ENCODE results near the gene EID2. TPM values are rescaled to one million over a fixed set of nuclear protein-coding genes. Genes with fewer than 3 reads are reported as not detected.

Gene EID2
- total RNA-seq, 4 donors from 2014 or later: 7.5 to 10.0 (median 8.1) TPM

DNA sequence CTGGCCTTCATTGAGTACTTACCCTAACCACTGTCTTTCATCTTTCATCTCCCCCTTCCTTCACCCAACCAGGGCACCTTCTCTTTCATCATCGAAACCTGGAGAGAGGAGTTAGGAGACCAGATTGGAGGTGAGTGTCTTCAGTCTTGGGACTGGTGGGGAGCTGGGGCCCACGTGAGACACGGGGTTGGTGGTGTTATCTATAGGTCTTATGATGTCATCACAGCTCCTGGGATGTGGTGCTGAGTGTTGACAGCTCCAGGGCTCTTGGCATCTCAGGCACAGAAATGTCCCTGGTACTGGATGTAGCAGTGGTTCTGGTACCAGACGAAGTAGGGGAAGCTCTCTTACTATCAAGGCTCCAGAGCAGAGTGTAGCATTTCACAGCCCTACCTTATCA lies 39.4 kb downstream of the EID2 start:
- peaks cover 95% of the 10 kb centered on the region for H3K27me3 ChIP-seq
- intact Hi-C loops (cut with DNase I; ENCODE audit: low total_unique reads): no loop called here

DNA sequence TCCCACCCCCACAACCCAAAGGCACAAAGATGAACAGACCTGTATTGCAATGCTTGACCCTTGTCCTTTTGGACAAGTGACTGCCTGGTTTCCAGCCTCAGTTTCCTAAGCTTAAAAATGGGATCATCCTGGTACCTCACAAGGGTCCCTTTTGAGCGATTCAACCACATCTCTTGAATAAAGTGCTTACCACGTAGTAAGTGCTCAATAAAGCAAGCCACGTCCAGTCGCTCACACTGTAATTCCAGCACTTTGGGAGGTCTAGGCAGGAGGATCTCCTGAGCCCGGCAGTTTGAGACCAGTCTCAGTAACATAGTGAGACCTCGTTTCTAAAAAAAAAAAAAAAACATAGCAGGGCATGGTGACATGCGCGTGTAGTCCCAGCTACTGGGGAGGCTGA lies 40.0 kb downstream of the EID2 start:
- H3K36me3 ChIP-seq: no peaks in the 10 kb centered on the region
- H3K27me3 ChIP-seq: peaks cover 89% of the 10 kb centered on the region
- H3K4me3 ChIP-seq: no peak overlapping the region
- 76 to 88% methylated on average over 6 to 8 of the region's 8 CpGs for WGBS, 2 donors (ENCODE audit: low coverage in 1 of 2)
- TF ChIP-seq EP300 (IDR thresholded peaks at IDR 0.05; ENCODE audit: low read depth): no peak
- no peak for TF ChIP-seq POLR2A (IDR thresholded peaks at IDR 0.05)
- TF ChIP-seq POLR2AphosphoS5 (IDR thresholded peaks at IDR 0.05): no peak
- TF ChIP-seq, protein P1, sequence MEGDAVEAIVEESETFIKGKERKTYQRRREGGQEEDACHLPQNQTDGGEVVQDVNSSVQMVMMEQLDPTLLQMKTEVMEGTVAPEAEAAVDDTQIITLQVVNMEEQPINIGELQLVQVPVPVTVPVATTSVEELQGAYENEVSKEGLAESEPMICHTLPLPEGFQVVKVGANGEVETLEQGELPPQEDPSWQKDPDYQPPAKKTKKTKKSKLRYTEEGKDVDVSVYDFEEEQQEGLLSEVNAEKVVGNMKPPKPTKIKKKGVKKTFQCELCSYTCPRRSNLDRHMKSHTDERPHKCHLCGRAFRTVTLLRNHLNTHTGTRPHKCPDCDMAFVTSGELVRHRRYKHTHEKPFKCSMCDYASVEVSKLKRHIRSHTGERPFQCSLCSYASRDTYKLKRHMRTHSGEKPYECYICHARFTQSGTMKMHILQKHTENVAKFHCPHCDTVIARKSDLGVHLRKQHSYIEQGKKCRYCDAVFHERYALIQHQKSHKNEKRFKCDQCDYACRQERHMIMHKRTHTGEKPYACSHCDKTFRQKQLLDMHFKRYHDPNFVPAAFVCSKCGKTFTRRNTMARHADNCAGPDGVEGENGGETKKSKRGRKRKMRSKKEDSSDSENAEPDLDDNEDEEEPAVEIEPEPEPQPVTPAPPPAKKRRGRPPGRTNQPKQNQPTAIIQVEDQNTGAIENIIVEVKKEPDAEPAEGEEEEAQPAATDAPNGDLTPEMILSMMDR (IDR thresholded peaks at IDR 0.05): no peak
- intact Hi-C loops (cut with DNase I; ENCODE audit: low total_unique reads): no loop called here
- peaks cover 15 to 25% (median 22%) of the 10 kb centered on the region in 4 donors for H3K4me1 ChIP-seq
- no peak for DNase-seq
- no peaks in the 10 kb centered on the region for H3K9me3 ChIP-seq
- in situ Hi-C loops (cut with MboI; ENCODE audit: low pct_ligation_motif_present in 1 of 4, low pct_unique_long_range_greater_than_20kb in 1 of 4, low sequenced_read_pairs in 3 of 4): no loop called here
- H3K27ac ChIP-seq: no peak overlapping the region

More for the DNA sequence above, 39.4 kb downstream of the EID2 start:
- H3K27ac ChIP-seq: no peak overlapping the region
- WGBS, 2 donors (ENCODE audit: low coverage in 1 of 2): 46% methylated on average over 4 of the region's 4 CpGs; no CpG with 5 or more reads in 1 of the 2 donors
- TF ChIP-seq POLR2AphosphoS5 (IDR thresholded peaks at IDR 0.05) (no peak), POLR2A (IDR thresholded peaks at IDR 0.05) (no peak), EP300 (IDR thresholded peaks at IDR 0.05; ENCODE audit: low read depth) (no peak)
- TF ChIP-seq, protein P1 (IDR thresholded peaks at IDR 0.05): no peak
- no peaks in the 10 kb centered on the region for H3K9me3 ChIP-seq
- no peak overlapping the region for H3K4me3 ChIP-seq
- no peaks in the 10 kb centered on the region for H3K36me3 ChIP-seq
- DNase-seq: no peak
- in situ Hi-C loops (cut with MboI; ENCODE audit: low pct_ligation_motif_present in 1 of 4, low pct_unique_long_range_greater_than_20kb in 1 of 4, low sequenced_read_pairs in 3 of 4): no loop called here
- peaks cover 15 to 25% (median 22%) of the 10 kb centered on the region in 4 donors for H3K4me1 ChIP-seq

DNA sequence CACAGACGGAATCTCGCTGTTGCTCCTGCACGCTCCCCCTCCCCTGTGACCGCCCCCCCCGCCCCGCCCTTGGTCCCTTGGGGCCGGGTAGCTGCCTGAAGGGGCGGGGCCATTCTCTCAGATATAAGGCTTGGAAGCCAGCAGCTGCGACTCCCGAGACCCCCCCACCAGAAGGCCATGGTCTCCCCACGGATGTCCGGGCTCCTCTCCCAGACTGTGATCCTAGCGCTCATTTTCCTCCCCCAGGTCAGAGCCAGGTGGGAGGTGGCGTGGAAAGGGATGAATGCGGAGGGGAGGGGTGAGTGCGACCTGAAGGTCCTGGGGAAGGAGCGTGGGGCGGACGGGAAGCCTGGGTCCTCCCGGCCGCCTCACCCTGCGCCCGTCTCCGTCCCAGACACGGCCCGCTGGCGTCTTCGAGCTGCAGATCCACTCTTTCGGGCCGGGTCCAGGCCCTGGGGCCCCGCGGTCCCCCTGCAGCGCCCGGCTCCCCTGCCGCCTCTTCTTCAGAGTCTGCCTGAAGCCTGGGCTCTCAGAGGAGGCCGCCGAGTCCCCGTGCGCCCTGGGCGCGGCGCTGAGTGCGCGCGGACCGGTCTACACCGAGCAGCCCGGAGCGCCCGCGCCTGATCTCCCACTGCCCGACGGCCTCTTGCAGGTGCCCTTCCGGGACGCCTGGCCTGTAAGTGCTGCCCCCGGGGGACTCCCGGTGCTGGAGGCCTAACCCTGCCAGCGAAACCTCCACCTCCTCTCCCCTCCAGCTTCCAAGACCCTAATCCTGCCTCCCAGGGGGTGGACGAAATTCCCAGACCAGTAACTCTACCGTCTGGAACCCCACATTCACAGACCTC lies 40.9 kb downstream of the EID2 start, which contains the start of gene DLL3:
Gene DLL3, plus strand, starts transcription at position 150 of the 845 bp plus-strand sequence. Its CDS starts 28 bp downstream, at position 178.
- H3K9me3 ChIP-seq: no peaks in the 10 kb centered on the region
- intact Hi-C loops (cut with DNase I; ENCODE audit: low total_unique reads) (no loop called here), in situ Hi-C loops (cut with MboI; ENCODE audit: low pct_ligation_motif_present in 1 of 4, low pct_unique_long_range_greater_than_20kb in 1 of 4, low sequenced_read_pairs in 3 of 4) (no loop called here)
- H3K36me3 ChIP-seq: no peaks in the 10 kb centered on the region
- WGBS, 2 donors (ENCODE audit: low coverage in 1 of 2): 3% methylated on average over 35 of the region's 60 CpGs; no CpG with 5 or more reads in 1 of the 2 donors
- H3K27me3 ChIP-seq: peaks cover 80% of the 10 kb centered on the region
- TF ChIP-seq POLR2A (IDR thresholded peaks at IDR 0.05) (no peak), EP300 (IDR thresholded peaks at IDR 0.05; ENCODE audit: low read depth) (no peak), POLR2AphosphoS5 (IDR thresholded peaks at IDR 0.05) (no peak)
- TF ChIP-seq, protein P1 (IDR thresholded peaks at IDR 0.05): no peak
- no peak within 1 kb of the TSS for H3K27ac ChIP-seq
- H3K4me1 ChIP-seq: peaks cover 15 to 25% (median 22%) of the 10 kb centered on the region in 4 donors
- no peak for DNase-seq
- H3K4me3 ChIP-seq: peak within 1 kb of the TSS in 2 of 4 donors; percentile 6 to 23

DNA sequence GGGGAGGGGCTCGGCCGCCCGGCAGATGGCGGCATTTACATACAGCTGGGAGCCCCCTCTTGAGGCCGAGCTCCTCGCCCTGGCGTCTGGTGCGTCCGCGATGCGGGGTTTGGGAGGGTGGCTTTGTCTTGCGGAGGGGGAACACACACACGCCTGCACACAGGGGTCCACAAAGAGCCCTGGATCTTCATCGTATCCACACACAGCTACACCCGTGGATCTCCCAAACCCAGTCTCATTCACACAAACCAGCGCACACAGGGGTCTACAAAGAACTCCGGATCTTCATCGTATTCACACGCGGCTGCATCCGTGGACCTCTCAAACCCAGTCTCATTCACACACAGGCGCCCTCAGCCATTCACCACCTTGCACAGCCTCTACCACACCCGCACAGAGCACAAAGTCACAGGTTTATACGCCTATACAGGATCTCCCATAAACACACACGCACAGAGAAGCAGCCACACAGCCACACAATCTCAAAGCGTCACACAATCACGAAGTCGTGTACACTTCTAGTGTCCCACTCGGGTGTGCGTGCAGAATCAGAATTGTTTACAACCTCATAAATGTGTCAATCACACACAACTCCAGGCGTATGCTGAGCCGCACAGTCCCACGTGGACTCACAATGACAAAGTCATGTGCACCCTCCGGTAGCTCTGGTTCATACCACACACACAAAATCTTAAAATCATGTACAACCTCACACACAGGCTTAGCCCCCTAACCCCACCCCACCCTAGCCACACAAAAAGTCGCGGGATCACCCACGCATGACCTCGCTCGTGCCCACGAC lies 41.8 kb downstream of the EID2 start:
- TF ChIP-seq POLR2A (IDR thresholded peaks at IDR 0.05): no peak
- TF ChIP-seq, protein P1 (IDR thresholded peaks at IDR 0.05): peak in 2 of 5 experiments; percentile 17 to 21
- intact Hi-C loops (cut with DNase I; ENCODE audit: low total_unique reads) (no loop called here), in situ Hi-C loops (cut with MboI; ENCODE audit: low pct_ligation_motif_present in 1 of 4, low pct_unique_long_range_greater_than_20kb in 1 of 4, low sequenced_read_pairs in 3 of 4) (no loop called here)
- H3K27ac ChIP-seq: no peak overlapping the region
- H3K36me3 ChIP-seq: no peaks in the 10 kb centered on the region
- peaks cover 71% of the 10 kb centered on the region for H3K27me3 ChIP-seq
- H3K4me3 ChIP-seq: peak overlapping the region in 2 of 4 donors; percentile 6 to 23
- DNase-seq: peak; percentile 49
- H3K9me3 ChIP-seq: no peaks in the 10 kb centered on the region
- WGBS, 2 donors (ENCODE audit: low coverage in 1 of 2): 0 to 3% methylated on average over 11 to 38 of the region's 40 CpGs
- peaks cover 15 to 25% (median 22%) of the 10 kb centered on the region in 4 donors for H3K4me1 ChIP-seq
